IMR-90 (cell line): ENCODE data around the gene CELF6. TPM values are rescaled to one million over a fixed set of nuclear protein-coding genes. Genes with fewer than 3 reads are reported as not detected.

Experiments
- ATAC-seq: fragments of 200-7000 bp; cut with Tn5 transposase; 2 replicates; pipeline ENCODE4 v1.9.1; 2020; ENCODE audit warnings: low read depth, mild to moderate bottlenecking, moderate library complexity
- BruUV-seq: library from RNA; stranded (reverse); fragments of 400-500 nt; replicated peaks from 2 replicates; lab custom pipeline; 2021; lab: Mats Ljungman, UMichigan
- CTCF ChIA-PET: fragments of 300-600 bp; formaldehyde crosslinking; extraction: SDS; loops from one replicate; lab custom pipeline; 2021; ENCODE audit warnings: antibody characterized with exemption; lab: Yijun Ruan, JAX
- POLR2A ChIA-PET: fragments of 300-600 bp; sonication (Branson Sonifier 250); formaldehyde crosslinking; loops from one replicate; lab custom pipeline; 2022; ENCODE audit warnings: antibody characterized with exemption; ENCODE audit not compliant: unreplicated experiment; lab: Charles Lee
- DNase-seq: peaks from one replicate; pipeline ENCODE4 v3.0.0; 2013
- H2AFZ ChIP-seq: replicated peaks from 2 replicates; pipeline ENCODE3; 2013; ENCODE audit warnings: low read length, mild to moderate bottlenecking; ENCODE audit not compliant: poor library complexity
- H2AK5ac ChIP-seq: 2 replicates; pipeline ENCODE4 v1.6.1; 2013; ENCODE audit warnings: low read depth, low read length, inconsistent platforms
- H2AK9ac ChIP-seq: replicated peaks from 2 replicates; pipeline ENCODE3; 2013; ENCODE audit warnings: mild to moderate bottlenecking, low read depth, low read length, moderate library complexity; ENCODE audit not compliant: poor library complexity
- H2BK120ac ChIP-seq: 2 replicates; pipeline ENCODE4 v1.6.1; 2013; ENCODE audit warnings: low read depth, low read length, inconsistent platforms
- H2BK15ac ChIP-seq: 3 replicates; pipeline ENCODE4 v1.6.1; 2013; ENCODE audit warnings: low read depth, low read length, inconsistent platforms
- H2BK20ac ChIP-seq: 2 replicates; pipeline ENCODE4 v1.6.1; 2013; ENCODE audit warnings: low read depth, mild to moderate bottlenecking, inconsistent platforms, low read length, moderate library complexity
- H2BK5ac ChIP-seq: 2 replicates; pipeline ENCODE4 v1.6.1; 2013; ENCODE audit warnings: mild to moderate bottlenecking, low read depth, low read length, inconsistent platforms; ENCODE audit not compliant: poor library complexity, severe bottlenecking
- H3K14ac ChIP-seq: replicated peaks from 2 replicates; pipeline ENCODE4 v1.6.1; 2013; ENCODE audit warnings: low read depth, low read length, inconsistent platforms
- H3K18ac ChIP-seq: 2 replicates; pipeline ENCODE4 v1.6.1; 2013; ENCODE audit warnings: low read depth, low read length, control low read depth
- H3K23ac ChIP-seq: 2 replicates; pipeline ENCODE4 v1.6.1; 2013; ENCODE audit warnings: low read depth, low read length, inconsistent platforms
- H3K27ac ChIP-seq: 2 replicates; pipeline ENCODE4 v1.5.1; 2013; ENCODE audit warnings: mild to moderate bottlenecking, control low read depth, low read length; ENCODE audit not compliant: insufficient read depth
- H3K27me3 ChIP-seq: 2 replicates; pipeline ENCODE4 v1.6.1; 2013; ENCODE audit warnings: low read length; ENCODE audit not compliant: control insufficient read depth, insufficient read depth
- H3K36me3 ChIP-seq: 2 replicates; pipeline ENCODE4 v1.6.1; 2013; ENCODE audit warnings: low read length, mixed read lengths; ENCODE audit not compliant: control insufficient read depth, insufficient read depth
- H3K4ac ChIP-seq: 2 replicates; pipeline ENCODE4 v1.6.1; 2013; ENCODE audit warnings: low read depth, low read length, inconsistent platforms
- H3K4me1 ChIP-seq: 2 replicates; pipeline ENCODE4 v1.6.1; 2013; ENCODE audit warnings: low read length, mixed read lengths; ENCODE audit not compliant: control insufficient read depth, insufficient read depth
- H3K4me2 ChIP-seq: 2 replicates; pipeline ENCODE4 v1.6.1; 2013; ENCODE audit warnings: low read depth, mild to moderate bottlenecking, control low read depth, low read length, moderate library complexity
- H3K4me3 ChIP-seq: 2 replicates; pipeline ENCODE4 v1.5.1; 2013; ENCODE audit warnings: low read depth, mild to moderate bottlenecking, control low read depth, low read length, moderate library complexity; ENCODE audit not compliant: insufficient read depth
- H3K56ac ChIP-seq: 2 replicates; pipeline ENCODE4 v1.6.1; 2013; ENCODE audit warnings: low read length, inconsistent platforms; ENCODE audit not compliant: insufficient read depth; ENCODE audit errors: extremely low read depth
- H3K79me1 ChIP-seq, 2 experiments: 2 replicates each; pipeline ENCODE4 v1.6.1; 2013; ENCODE audit warnings: low read length in 2 of 2, inconsistent platforms in 1 of 2, low read depth in 1 of 2
- H3K9ac ChIP-seq: 2 replicates; pipeline ENCODE4 v1.6.1; 2013; ENCODE audit warnings: low read depth, low read length, control low read depth
- H3K9me1 ChIP-seq: 2 replicates; pipeline ENCODE4 v1.6.1; 2013; ENCODE audit warnings: low read length, inconsistent platforms; ENCODE audit not compliant: insufficient read depth
- H3K9me3 ChIP-seq: 2 replicates; pipeline ENCODE4 v1.6.1; 2013; ENCODE audit warnings: low read length; ENCODE audit not compliant: control insufficient read depth, insufficient read depth
- H4K20me1 ChIP-seq: 2 replicates; pipeline ENCODE4 v1.6.1; 2013; ENCODE audit warnings: low read length, inconsistent platforms; ENCODE audit not compliant: insufficient read depth
- H4K5ac ChIP-seq: 2 replicates; pipeline ENCODE4 v1.6.1; 2013; ENCODE audit warnings: mild to moderate bottlenecking, low read depth, low read length, control low read depth
- H4K8ac ChIP-seq, 2 experiments: 2 replicates each; pipeline ENCODE4 v1.6.1; 2013; ENCODE audit warnings: low read depth in 2 of 2, low read length in 2 of 2, control low read depth in 1 of 2, inconsistent platforms in 1 of 2
- H4K91ac ChIP-seq: 2 replicates; pipeline ENCODE4 v1.6.1; 2013; ENCODE audit warnings: low read depth, low read length, inconsistent platforms; ENCODE audit not compliant: insufficient read depth
- BHLHE40 ChIP-seq: fragments of 150-350 bp; IDR thresholded peaks from 2 replicates; pipeline ENCODE4 v1.6.1; 2016; ENCODE audit warnings: mild to moderate bottlenecking, low read depth, low read length
- CHD1 ChIP-seq: IDR thresholded peaks from 2 replicates; pipeline ENCODE4 v1.6.1; 2012; ENCODE audit warnings: low read depth, low read length, improper control_type of control experiment
- FOS ChIP-seq: fragments of 150-350 bp; IDR thresholded peaks from 2 replicates; pipeline ENCODE4 v1.6.1; 2016; ENCODE audit warnings: low read depth, low read length
- MXI1 ChIP-seq: IDR thresholded peaks from 2 replicates; pipeline ENCODE4 v1.6.1; 2012; ENCODE audit warnings: low read depth, mild to moderate bottlenecking, low read length, moderate library complexity, borderline replicate concordance
- RFX5 ChIP-seq: IDR thresholded peaks from 2 replicates; pipeline ENCODE4 v1.8.0; 2012; ENCODE audit warnings: low read depth, mild to moderate bottlenecking, low read length, moderate library complexity
- WGBS, 2 experiments: methylation state at CpG; one replicate each; pipeline versions ENCODE4 v1.1.5 to v1.1.7; 2013; ENCODE audit warnings: missing lambda C conversion rate in 2 of 2; ENCODE audit not compliant: insufficient read length in 1 of 2; ENCODE audit errors: extremely low coverage in 2 of 2; 5-methylcytosine and 5-hydroxymethylcytosine counted together
- dilution Hi-C: fragments of 300-500 bp; cut with HindIII; formaldehyde crosslinking; loops from one replicate; pipeline ENCODE4 v1.14.3; 2018; ENCODE audit warnings: low sequenced_read_pairs; ENCODE audit not compliant: unreplicated experiment
- in situ Hi-C: fragments of 300-500 bp; cut with MboI; formaldehyde crosslinking; loops from 3 replicates; pipeline ENCODE4 v1.14.3; 2019; ENCODE audit warnings: low sequenced_read_pairs, inconsistent platforms, mixed read lengths
- intact Hi-C: fragments of 100-400 bp; cut with micrococcal nuclease; formaldehyde crosslinking; loops from 2 replicates; pipeline ENCODE4 v1.10.0; 2022
- polyA plus RNA-seq, 3 experiments: library from polyadenylated mRNA; depleted of rRNA; stranded (reverse); fragments of >200 nt; gene quantifications; 2 replicates each; pipeline ENCODE4 v1.2.3, GENCODE V29; 2012; ENCODE audit warnings: low replicate concordance in 1 of 3
- total RNA-seq: library from RNA; depleted of rRNA; stranded (reverse); fragments of >200 nt; gene quantifications from 2 replicates; pipeline ENCODE4 v1.2.3, GENCODE V29; 2012

Gene CELF6
- total and polyA plus RNA-seq, 2 of the 4 experiments (the other 2 are of a cell fraction), result 0.07 TPM; not detected in 1

- ChIA-PET POLR2A (no interaction called here), CTCF (no interaction called here)
- 24% methylated on average over 2 of the region's 7 CpGs; no CpG with 5 or more reads in 1 of the 2 experiments for WGBS, 2 experiments
- in situ Hi-C loops, result no loop called here
- Histone ChIP-seq H3K9me3 (no peaks in the 10 kb centered on the region), H4K5ac (no peak overlapping the region), H3K36me3 (peaks cover 20% of the 10 kb centered on the region), H2BK15ac (no peak overlapping the region), H4K20me1 (peaks cover 51% of the 10 kb centered on the region), H4K8ac (no peak overlapping the region), H3K4me2 (peak overlapping the region; percentile 1; the same call in 1 of the 2 replicates), H2BK5ac (no peak overlapping the region), H3K27ac (no peak overlapping the region), H3K23ac (0 out of 2 replicates have a peak overlapping the region, but pooled peaks have one; percentile 44), H3K14ac (0 out of 2 replicates have a peak overlapping the region, but pooled peaks have one; percentile 33), H3K27me3 (no peaks in the 10 kb centered on the region), H3K4me3 (no peak overlapping the region), H4K91ac (no peak overlapping the region), H3K56ac (no peak overlapping the region), H2BK20ac (no peak overlapping the region), H2BK120ac (no peak overlapping the region), H2AK9ac (peak overlapping the region; percentile 12), H3K4me1 (peaks cover 10% of the 10 kb centered on the region; the same call in 1 of the 2 replicates), H3K4ac (no peak overlapping the region), H3K9me1 (peaks cover 30% of the 10 kb centered on the region), H2AK5ac (no peak overlapping the region), H3K79me1 (peaks cover 12 to 60% of the 10 kb centered on the region in 2 experiments), H3K9ac (no peak overlapping the region), H3K18ac (no peak overlapping the region), H2AFZ (no peak overlapping the region)
- TF ChIP-seq FOS (peak; percentile 49; the same call in 1 of the 2 replicates), MXI1 (peak; percentile 95), RFX5 (no peak), CHD1 (no peak), BHLHE40 (peak; percentile 77; the same call in 1 of the 2 replicates)
- DNase-seq (peak; percentile 85), ATAC-seq (peak; percentile 88)
- intact Hi-C loops, result no loop called here
- BruUV-seq, result no TSS peak
- dilution Hi-C loops, result no loop called here
Observed at GRCh38 chr15:72358650-72359171, 38.8 kb upstream of the CELF6 start.
